Esophagus squamous epithelium (tissue), 5 donors: ENCODE data around the gene MT1HL1. TPM values are rescaled to one million over a fixed set of nuclear protein-coding genes. Genes with fewer than 3 reads are reported as not detected.
A peak's percentile ranks its signal among the peaks of the same experiment; 100 is the strongest.

Experiments used
- DNase-seq: peaks from one replicate; lab custom pipeline; 2025; lab: John Stamatoyannopoulos, UW
- H3K27ac ChIP-seq, 4 donors: fragments of 200-600 bp; sonication (generic); one replicate each; pipeline ENCODE4 v1.5.1; 2016 to 2019; ENCODE audit warnings: mild to moderate bottlenecking in 1 of 4
- H3K27me3 ChIP-seq, 4 donors: fragments of 200-600 bp; sonication (generic); 1 replicate in 3 of 4; 2 replicates in 1 of 4; pipeline versions ENCODE4 v1.5.1 to v1.6.0; 2017 to 2021; ENCODE audit warnings: antibody characterized with exemption in 1 of 4
- H3K36me3 ChIP-seq, 3 donors: fragments of 200-600 bp; sonication (generic); one replicate each; pipeline ENCODE4 v1.5.1; 2016 to 2019
- H3K4me1 ChIP-seq, 3 donors: fragments of 200-600 bp; sonication (generic); one replicate each; pipeline ENCODE4 v1.5.1; 2017 to 2019
- H3K4me3 ChIP-seq, 4 donors: fragments of 200-600 bp; sonication (generic); 1 replicate in 3 of 4; 2 replicates in 1 of 4; pipeline ENCODE4 v1.5.1; 2016 to 2019; ENCODE audit warnings: mild to moderate bottlenecking in 2 of 4, moderate library complexity in 1 of 4
- H3K9me3 ChIP-seq, 3 donors: fragments of 200-600 bp; sonication (generic); one replicate each; pipeline ENCODE4 v1.5.1; 2016 to 2019
- POLR2A ChIP-seq, 4 donors: fragments of 450-650 bp; IDR thresholded peaks; one replicate each; pipeline ENCODE4 v1.6.1; 2017; ENCODE audit warnings: antibody characterized with exemption in 4 of 4, mild to moderate bottlenecking in 4 of 4, moderate library complexity in 3 of 4
- WGBS, 2 donors: methylation state at CpG; one replicate each; pipeline ENCODE4 v1.1.5; 2018; 5-methylcytosine and 5-hydroxymethylcytosine counted together
- intact Hi-C: fragments of 100-400 bp; cut with DNase I; formaldehyde crosslinking; loops from one replicate; pipeline ENCODE4 v1.15.0; 2022
- total RNA-seq, 4 donors: library from RNA; depleted of rRNA; stranded (reverse); fragments of >200 nt; gene quantifications; one replicate each; pipeline ENCODE4 v1.1.0, GENCODE V29; 2016
- TF ChIP-seq, protein P1 (sequence below), 6 experiments: fragments of 450-650 bp in 4 of 6; fragments of 200-600 bp in 2 of 6; sonication (generic) in 2 of 6; IDR thresholded peaks; one replicate each; pipeline ENCODE4 v1.5.1; 2016 to 2019; ENCODE audit warnings: antibody characterized with exemption in 6 of 6, mild to moderate bottlenecking in 4 of 6, moderate library complexity in 4 of 6
- donor health status: DM: yes; HTN: yes; CAD: no.

MT1HL1 gene
- total RNA-seq, 4 donors from 2014 or later: not detected

DNA sequence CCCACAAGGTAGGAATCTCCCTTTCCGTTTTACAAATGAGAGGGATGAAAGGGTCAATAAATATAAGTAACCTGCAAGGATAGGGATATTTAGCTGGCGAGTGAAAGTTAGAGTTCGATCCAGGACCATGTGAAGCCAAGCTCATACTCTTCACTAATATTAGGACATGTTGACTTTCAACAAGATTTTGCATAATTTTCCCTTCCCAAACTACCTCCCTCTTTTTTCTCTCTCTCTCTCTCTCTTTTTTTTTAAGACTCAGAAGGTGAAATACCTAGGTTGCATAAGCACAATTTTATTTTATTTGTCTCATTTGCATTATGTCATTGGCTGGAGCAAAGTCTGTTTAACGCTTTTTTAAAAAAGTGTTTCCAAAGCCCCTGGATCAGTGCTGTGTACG lies 8.1 kb upstream of the MT1HL1 start:
- Histone ChIP-seq H3K36me3 (no peaks in the 10 kb centered on the region), H3K9me3 (no peaks in the 10 kb centered on the region), H3K27ac (peak overlapping the region in 3 of 4 donors; percentile 45 to 77 (median 75)), H3K4me3 (no peak overlapping the region), H3K4me1 (peaks cover 0 to 12% (median 0%) of the 10 kb centered on the region in 3 donors), H3K27me3 (no peaks in the 10 kb centered on the region)
- 59 to 62% methylated on average over 5 of the region's 5 CpGs for WGBS, 2 donors
- DNase-seq: no peak
- no peak for TF ChIP-seq POLR2A (IDR thresholded peaks at IDR 0.05)
- TF ChIP-seq, protein P1, sequence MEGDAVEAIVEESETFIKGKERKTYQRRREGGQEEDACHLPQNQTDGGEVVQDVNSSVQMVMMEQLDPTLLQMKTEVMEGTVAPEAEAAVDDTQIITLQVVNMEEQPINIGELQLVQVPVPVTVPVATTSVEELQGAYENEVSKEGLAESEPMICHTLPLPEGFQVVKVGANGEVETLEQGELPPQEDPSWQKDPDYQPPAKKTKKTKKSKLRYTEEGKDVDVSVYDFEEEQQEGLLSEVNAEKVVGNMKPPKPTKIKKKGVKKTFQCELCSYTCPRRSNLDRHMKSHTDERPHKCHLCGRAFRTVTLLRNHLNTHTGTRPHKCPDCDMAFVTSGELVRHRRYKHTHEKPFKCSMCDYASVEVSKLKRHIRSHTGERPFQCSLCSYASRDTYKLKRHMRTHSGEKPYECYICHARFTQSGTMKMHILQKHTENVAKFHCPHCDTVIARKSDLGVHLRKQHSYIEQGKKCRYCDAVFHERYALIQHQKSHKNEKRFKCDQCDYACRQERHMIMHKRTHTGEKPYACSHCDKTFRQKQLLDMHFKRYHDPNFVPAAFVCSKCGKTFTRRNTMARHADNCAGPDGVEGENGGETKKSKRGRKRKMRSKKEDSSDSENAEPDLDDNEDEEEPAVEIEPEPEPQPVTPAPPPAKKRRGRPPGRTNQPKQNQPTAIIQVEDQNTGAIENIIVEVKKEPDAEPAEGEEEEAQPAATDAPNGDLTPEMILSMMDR (IDR thresholded peaks at IDR 0.05): no peak
- intact Hi-C loops: no loop called here

DNA sequence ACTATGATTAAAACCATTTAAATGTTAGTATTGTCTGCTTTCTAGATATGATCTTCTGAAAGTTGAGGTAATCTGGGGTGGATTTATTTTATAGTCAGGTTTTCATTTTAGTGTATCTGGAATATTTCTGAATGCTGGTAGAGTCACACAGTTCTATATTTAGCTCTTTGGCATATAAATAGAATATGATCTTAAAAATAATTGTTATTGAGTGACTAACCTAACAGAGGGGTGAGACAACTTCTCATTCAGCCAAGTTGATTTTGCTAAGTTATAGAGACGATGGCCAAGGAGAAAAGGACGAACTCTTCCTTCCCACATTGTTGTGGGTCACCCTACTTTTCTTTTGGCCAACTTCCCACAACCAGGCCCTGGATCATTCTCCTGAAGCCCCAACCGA lies 7.2 kb upstream of the MT1HL1 start:
- intact Hi-C loops: no loop called here
- no peak for DNase-seq
- Histone ChIP-seq H3K9me3 (no peaks in the 10 kb centered on the region), H3K27me3 (no peaks in the 10 kb centered on the region), H3K4me1 (peaks cover 0 to 12% (median 0%) of the 10 kb centered on the region in 3 donors), H3K36me3 (no peaks in the 10 kb centered on the region), H3K4me3 (no peak overlapping the region), H3K27ac (peak overlapping the region in 3 of 4 donors; percentile 45 to 77 (median 75))
- WGBS, 2 donors: 59 to 63% methylated on average over 3 of the region's 3 CpGs
- no peak for TF ChIP-seq POLR2A (IDR thresholded peaks at IDR 0.05)
- TF ChIP-seq, protein P1 (IDR thresholded peaks at IDR 0.05): no peak

DNA sequence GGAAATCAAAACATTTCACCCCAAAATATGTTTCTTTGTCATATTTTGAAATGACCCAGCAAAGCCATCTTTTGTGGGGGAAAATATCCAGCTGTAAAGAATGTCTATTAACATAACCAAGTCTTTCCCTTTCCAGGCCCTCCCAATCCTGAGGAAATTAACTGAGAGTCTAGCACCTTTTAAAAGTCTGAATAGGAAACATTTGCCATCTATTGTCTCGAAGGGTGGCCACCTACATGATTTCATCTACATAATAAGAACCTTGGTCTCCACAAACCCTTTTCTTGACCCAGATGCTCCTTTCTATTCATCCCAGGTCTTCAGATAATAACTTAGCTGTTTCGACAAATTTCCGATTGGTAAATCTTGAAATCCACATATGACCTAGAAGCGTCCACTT lies 5.4 kb upstream of the MT1HL1 start:
- Histone ChIP-seq H3K27me3 (no peaks in the 10 kb centered on the region), H3K27ac (no peak overlapping the region), H3K4me3 (no peak overlapping the region), H3K9me3 (no peaks in the 10 kb centered on the region), H3K4me1 (peaks cover 0 to 12% (median 0%) of the 10 kb centered on the region in 3 donors), H3K36me3 (no peaks in the 10 kb centered on the region)
- WGBS, 2 donors: 86 to 89% methylated on average over 4 of the region's 4 CpGs
- DNase-seq: no peak
- intact Hi-C loops: no loop called here
- TF ChIP-seq, protein P1 (IDR thresholded peaks at IDR 0.05): no peak
- no peak for TF ChIP-seq POLR2A (IDR thresholded peaks at IDR 0.05)

DNA sequence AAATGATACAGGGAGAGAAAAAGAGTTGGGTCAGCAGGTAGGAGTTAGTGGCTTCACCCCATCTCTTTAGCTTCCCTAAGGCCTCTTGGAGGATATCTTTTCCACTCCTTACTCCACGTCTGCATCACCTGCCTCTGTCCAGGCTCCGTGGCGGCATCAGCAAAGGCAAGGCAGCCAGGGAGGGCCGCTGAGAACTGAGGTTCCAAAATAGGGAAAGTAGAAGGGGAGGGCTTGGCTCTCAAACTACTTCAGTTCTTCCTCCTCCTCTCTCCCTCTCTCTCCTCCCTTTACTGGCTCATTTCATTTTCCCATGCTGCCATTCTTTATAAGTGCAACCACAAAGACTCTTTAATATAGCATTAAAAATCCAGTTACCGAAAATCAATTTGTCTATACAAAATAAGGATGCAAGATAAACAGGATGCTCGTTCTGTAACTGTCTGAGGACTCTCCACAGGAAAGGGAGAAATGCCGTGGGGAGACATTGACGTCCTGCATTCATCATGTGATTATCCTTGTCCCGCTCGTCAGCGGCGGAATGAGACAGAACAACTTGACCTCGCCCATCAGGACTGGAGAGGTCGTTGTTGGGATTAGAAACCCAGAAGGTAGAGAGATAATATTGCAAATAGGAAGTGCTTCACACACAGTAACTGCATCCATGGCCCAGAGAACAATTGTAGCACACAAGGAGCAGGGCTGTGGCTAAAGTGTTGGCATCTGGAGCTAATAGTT lies 3.1 kb upstream of the MT1HL1 start:
- intact Hi-C loops: no loop called here
- Histone ChIP-seq H3K4me3 (no peak overlapping the region), H3K36me3 (no peaks in the 10 kb centered on the region), H3K4me1 (peaks cover 0 to under 1% (median 0%) of the 10 kb centered on the region in 3 donors), H3K27ac (no peak overlapping the region), H3K27me3 (no peaks in the 10 kb centered on the region), H3K9me3 (no peaks in the 10 kb centered on the region)
- no peak for DNase-seq
- TF ChIP-seq, protein P1 (IDR thresholded peaks at IDR 0.05): no peak
- TF ChIP-seq POLR2A (IDR thresholded peaks at IDR 0.05): no peak
- WGBS, 2 donors: 62 to 70% methylated on average over 14 of the region's 14 CpGs

DNA sequence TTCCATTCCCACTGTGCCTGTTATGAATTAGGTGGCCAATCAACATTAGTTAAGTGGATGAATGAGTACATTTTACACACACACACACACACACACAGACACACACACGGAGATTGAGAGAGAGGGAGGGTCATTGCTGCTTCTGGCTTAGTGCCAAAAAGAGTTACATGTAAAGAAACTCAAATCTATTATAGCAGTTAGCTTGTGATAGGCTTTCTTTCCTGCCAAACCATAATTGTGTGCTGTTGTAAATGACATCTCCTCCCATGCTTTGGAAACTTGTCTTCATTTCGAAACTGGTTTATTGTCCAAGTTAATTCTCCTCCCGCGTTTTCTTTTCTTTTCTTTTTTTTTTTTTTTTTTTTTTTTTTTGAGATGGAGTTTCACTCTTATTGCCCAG lies 1.4 kb upstream of the MT1HL1 start:
- Histone ChIP-seq H3K4me1 (no peaks in the 10 kb centered on the region), H3K36me3 (no peaks in the 10 kb centered on the region), H3K27ac (no peak overlapping the region), H3K27me3 (no peaks in the 10 kb centered on the region), H3K4me3 (no peak overlapping the region), H3K9me3 (no peaks in the 10 kb centered on the region)
- 25 to 31% methylated on average over 4 of the region's 4 CpGs for whole genome bisulfite sequencing, 2 donors
- intact Hi-C loops: no loop called here
- no peak for DNase-seq
- TF ChIP-seq, protein P1 (IDR thresholded peaks at IDR 0.05): no peak
- TF ChIP-seq POLR2A (IDR thresholded peaks at IDR 0.05): no peak
